Stimulated activated CD4-positive, alpha-beta T cell treated with anti-CD3 and anti-CD28 coated beads, Interleukin-4, amount 100 ng/mL, for 1 hour (primary cell): ENCODE measurements around the gene MTHFR.

Experiments
- DNase-seq: peaks from one replicate; pipeline ENCODE4 v3.0.0-alpha.2; 2020

The MTHFR gene

GRCh38 chr1:11751087-11751486 lies 54.7 kb downstream of the MTHFR start:
- no peak for DNase-seq

- no peak for DNase-seq
These were observed 55.8 kb downstream of the MTHFR start for GRCh38 chr1:11749996-11750395.

DNA sequence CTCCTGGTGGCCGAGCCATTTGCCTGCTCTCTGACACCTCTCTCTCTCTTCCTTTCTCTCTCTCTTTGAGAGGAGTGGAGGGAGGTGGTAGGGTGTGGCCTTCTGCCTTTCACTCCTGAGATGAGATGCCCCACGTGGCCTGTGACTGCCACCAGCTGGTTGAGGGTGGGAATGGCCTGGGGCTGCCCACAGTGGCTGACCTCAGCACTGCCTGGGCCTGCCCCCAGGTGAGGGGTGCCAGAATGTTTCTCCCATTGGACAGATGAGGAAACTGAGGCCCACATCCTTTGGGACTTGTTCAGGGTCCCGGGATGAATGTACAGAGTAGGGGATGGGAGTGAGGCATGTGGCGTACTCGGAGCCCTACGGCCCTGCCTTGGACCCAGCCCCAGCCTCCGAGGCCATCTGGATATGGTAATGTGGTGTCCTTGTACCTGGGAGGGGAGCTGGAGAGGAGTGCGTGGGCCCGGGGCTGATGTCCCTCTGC lies 56.5 kb downstream of the MTHFR start:
- DNase-seq: peak; percentile 41

- no peak for DNase-seq
These were observed 57.2 kb downstream of the MTHFR start for GRCh38 chr1:11748294-11749202.

DNA sequence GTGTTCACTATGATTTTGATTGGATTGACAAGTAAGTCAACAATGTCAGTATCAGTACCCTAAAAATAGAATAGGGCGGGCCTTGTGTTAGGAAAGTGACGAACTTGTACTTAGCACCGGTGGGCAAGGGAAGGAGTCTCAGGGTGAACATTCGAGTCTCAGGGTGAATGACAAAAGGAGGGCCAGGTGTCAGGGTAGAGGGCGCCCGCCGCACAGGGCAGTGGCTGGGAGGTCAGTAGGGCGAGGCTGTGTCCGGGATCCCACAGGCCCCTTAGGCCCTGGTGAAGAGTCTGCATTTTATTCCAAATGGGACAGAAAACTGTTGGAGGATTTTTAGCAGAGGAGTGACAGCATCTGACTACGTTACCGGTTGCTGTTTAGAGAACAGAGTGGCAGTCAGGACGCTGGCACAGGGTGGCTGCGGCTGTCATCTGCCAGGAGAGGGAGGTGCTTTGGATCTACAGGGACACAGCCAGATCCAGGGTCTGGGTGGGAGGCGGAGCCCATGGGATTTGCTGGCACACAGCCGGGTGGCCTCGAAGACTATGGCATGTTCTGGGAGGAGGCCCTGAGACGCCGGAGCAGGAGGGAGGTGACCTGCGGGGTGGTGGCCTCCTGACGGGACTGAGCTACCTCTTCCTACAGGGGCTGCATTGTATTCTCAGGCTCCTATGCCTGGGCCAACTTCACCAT lies 58.8 kb downstream of the MTHFR start:
- no peak for DNase-seq

DNA sequence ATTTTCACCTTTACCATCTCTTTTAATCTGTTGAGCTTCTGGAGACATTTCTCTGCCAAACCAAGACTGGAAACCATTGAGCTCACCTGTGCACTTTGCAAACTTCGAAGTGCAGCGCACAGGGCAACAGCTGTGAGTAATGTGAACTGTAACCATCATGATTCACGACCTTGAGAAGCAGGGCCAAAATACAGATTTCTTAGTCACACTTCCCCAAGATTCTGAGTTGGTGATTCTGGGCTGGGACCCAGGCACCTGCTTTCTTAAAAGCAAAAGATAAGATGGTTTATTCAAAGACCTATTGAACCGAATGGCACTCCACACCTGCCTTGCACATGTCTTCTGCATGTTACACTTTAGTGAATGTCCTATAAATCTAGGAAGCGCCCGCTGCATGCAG lies 59.7 kb downstream of the MTHFR start:
- no peak for DNase-seq

GRCh38 chr1:11744287-11744686 lies 61.5 kb downstream of the MTHFR start:
- no peak for DNase-seq

DNA sequence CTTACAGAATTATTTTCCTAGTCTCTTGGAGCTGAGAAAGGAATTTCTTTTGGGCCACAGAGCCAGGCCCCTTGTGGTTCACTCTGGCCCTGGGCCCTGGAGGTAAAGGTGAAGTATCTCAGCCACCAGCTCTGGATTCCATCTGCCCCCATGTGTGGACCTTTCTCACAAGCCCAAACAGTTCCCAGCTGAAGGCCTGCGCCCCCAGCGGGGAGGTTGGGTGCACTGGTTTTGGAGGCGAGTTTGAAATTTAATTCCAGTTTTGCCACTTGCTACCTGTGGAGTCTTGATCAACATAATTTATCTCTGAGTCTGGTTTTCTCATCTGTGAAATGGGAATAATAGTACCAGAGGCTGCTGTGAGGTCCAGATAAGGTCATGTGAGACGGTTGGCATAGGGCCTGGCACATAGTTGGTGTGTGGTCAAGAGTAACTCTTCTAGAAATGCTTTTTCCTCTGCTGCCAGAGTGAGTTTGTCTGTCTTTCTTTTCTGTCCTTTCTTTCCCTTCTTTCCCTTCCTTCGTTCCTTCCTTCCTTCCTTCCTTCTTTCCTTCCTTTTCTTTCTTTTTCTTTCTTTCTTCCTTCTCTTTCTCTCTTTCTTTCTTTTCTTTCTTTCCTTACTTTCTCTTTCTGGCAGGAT lies 63.7 kb downstream of the MTHFR start:
- no peak for DNase-seq

- DNase-seq: no peak
These were observed 64.3 kb downstream of the MTHFR start for GRCh38 chr1:11741482-11741881.

GRCh38 chr1:11740258-11741192 lies 65.2 kb downstream of the MTHFR start:
- DNase-seq: no peak

DNA sequence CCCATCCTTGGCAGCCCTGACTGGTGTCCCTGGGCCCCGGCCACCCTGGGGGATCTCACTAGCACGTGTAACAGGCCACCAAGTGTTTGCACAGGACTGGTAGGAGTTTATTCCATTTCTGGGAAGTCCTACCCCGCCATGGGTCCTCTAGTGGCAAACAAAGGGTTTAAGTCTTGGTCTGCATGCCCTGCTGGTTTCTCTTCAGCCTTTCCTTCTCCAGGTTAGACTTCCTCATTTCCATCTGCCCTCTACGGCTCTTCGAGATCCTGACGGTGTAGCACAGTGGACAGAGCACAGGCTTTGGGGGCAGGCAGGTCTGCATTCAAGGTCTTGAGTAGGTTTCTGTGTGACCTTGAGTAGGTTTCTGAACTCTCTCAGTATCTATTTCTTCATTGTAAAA lies 67.0 kb downstream of the MTHFR start:
- DNase-seq: no peak

DNA sequence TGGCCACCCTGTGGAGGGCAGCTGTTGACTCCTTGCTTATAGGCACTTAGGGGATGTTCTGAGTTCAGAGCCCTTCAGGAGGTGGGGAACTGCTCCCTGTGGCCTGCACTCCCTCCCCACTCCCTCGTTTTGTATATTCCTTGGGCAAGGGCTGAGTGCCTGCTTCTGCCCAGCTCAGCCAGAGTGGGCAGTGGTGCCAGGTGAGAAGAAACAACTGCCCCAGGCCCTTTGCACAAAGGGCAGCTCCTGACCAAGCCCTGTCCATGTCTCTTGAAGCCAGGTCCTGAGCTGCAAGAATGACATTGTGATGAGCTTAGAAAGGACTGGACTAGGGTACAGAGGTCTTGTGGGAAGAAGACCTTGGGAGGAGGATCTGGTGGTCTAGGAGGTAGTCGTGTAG lies 67.7 kb downstream of the MTHFR start:
- no peak for DNase-seq

DNA sequence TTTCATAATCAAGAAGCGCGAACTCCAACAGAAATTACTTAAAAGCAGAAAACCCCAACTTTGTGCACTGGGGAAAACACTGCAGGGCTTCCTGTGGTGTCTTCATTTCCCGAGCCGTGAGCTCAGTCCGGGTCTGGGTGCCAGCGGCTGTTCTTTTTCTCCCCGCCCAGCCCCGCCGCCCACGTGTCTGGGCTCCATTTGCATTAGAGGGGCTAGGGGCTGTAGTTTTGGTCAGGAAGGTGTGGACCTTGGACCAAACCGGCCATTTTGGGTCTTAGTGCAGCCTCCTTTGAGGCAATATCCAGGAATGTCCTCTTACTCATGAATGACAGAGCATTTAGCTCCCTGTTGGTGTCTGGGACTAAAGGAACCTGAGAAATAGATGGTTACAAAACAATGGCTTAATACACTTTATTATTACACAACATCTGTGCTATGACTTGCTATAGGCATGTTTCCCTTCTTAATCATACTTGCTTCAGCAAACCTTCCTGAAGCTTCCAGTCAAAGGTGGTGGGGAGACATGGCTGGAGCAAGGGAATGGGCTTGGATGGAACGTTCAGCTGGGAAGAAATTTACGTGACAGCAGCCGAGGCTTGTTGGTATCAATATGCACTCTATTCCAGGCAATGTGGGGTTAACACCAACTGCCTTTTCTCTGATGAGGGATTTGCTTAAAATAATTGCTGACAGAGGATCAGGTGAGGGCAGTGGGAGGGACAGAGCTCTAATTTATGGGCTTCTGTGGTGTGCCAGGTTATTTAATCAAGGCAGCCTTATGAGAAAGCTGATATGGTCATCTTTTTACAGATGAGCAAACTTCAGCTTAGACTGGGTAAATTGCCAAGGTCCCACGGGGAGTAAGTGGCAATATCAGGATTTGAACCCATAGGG lies 68.8 kb downstream of the MTHFR start:
- peak; percentile 50 for DNase-seq

GRCh38 chr1:11735854-11736745 lies 69.7 kb downstream of the MTHFR start, which contains the start of gene AGTRAP:
TSS of gene AGTRAP (plus strand) at chr1:11736136. CDS start at chr1:11736209, 73 bp downstream.
- DNase-seq: peak; percentile 88
